Stomach (tissue), 9 donors: ENCODE data around the gene GAREM2. TPM values are rescaled to one million over a fixed set of nuclear protein-coding genes. Genes with fewer than 3 reads are reported as not detected.

ENCODE experiments used
- DNase-seq, 2 donors: peaks; one replicate each; pipeline versions ENCODE4 v3.0.0 to v3.0.0-alpha.2; 2013 to 2019
- H3K27ac ChIP-seq, 5 donors: fragments of 200-600 bp in 4 of 5; sonication (generic) in 4 of 5; one replicate each; pipeline ENCODE4 v1.5.1; 2013 to 2019; ENCODE audit warnings: mild to moderate bottlenecking in 1 of 5, moderate library complexity in 1 of 5
- H3K27me3 ChIP-seq, 3 donors: fragments of 200-600 bp; sonication (generic); one replicate each; pipeline ENCODE4 v1.5.1; 2017 to 2019; ENCODE audit warnings: mixed run types in 1 of 3
- H3K36me3 ChIP-seq, 4 donors: fragments of 200-600 bp; sonication (generic); 1 replicate in 3 of 4; 2 replicates in 1 of 4; pipeline ENCODE4 v1.5.1; 2016 to 2019
- H3K4me1 ChIP-seq, 4 donors: fragments of 200-600 bp; sonication (generic); one replicate each; pipeline ENCODE4 v1.5.1; 2016 to 2019
- H3K4me3 ChIP-seq, 4 donors: fragments of 200-600 bp; sonication (generic) in 3 of 4; one replicate each; pipeline ENCODE4 v1.5.1; 2016 to 2019; ENCODE audit warnings: mild to moderate bottlenecking in 1 of 4
- H3K9me3 ChIP-seq, 4 donors: fragments of 200-600 bp; sonication (generic); one replicate each; pipeline ENCODE4 v1.5.1; 2016 to 2019
- CTCF ChIP-seq, 7 experiments: fragments of 450-650 bp in 4 of 7; fragments of 200-600 bp in 3 of 7; sonication (generic) in 3 of 7; IDR thresholded peaks; one replicate each; pipeline ENCODE4 v1.5.1; 2016 to 2019; ENCODE audit warnings: antibody characterized with exemption in 7 of 7, control low read depth in 2 of 7, mild to moderate bottlenecking in 1 of 7
- EP300 ChIP-seq: sonication (generic); formaldehyde crosslinking; IDR thresholded peaks from one replicate; pipeline ENCODE4 v1.6.1; 2017; ENCODE audit warnings: antibody characterized with exemption
- POLR2A ChIP-seq, 4 donors: fragments of 450-650 bp; IDR thresholded peaks; one replicate each; pipeline ENCODE4 v1.6.1; 2016; ENCODE audit warnings: antibody characterized with exemption in 4 of 4, control low read depth in 2 of 4, mild to moderate bottlenecking in 1 of 4, moderate library complexity in 1 of 4
- POLR2AphosphoS5 ChIP-seq, 3 donors: sonication (generic); formaldehyde crosslinking; IDR thresholded peaks; one replicate each; pipeline ENCODE4 v1.6.1; 2016; ENCODE audit warnings: antibody characterized with exemption in 3 of 3
- WGBS, 5 donors: extraction: QIAGEN DNeasy Blood & Tissue Kit in 3 of 5; methylation state at CpG; one replicate each; pipeline versions ENCODE4 v1.1.5 to v1.1.7; 2013 to 2018; 5-methylcytosine and 5-hydroxymethylcytosine counted together
- intact Hi-C: fragments of 100-400 bp; cut with DNase I; formaldehyde crosslinking; loops from one replicate; pipeline ENCODE4 v1.15.1; 2023; ENCODE audit warnings: low total_unique reads
- polyA plus RNA-seq, 3 donors: library from polyadenylated mRNA; stranded (reverse); fragments of 200-250 nt; gene quantifications; one replicate each; pipeline ENCODE4 v1.2.3, GENCODE V29; 2013
- total RNA-seq, 5 donors: library from RNA; depleted of rRNA; stranded (reverse); fragments of >200 nt; gene quantifications; one replicate each; pipeline versions ENCODE4 v1.1.0 to v1.2.3, GENCODE V29; 2014 to 2016
- donor health status: healthy with polysubstance abuse.
- donor health status: Bipolar disorder and iron deficiency.
- donor health status: healthy.

GAREM2 gene
- total and polyA plus RNA-seq, 8 donors = under 0.01 to 2.3 (median 1.2) TPM; not detected in 2

- peaks cover 0 to 6% (median 0%) of the 10 kb centered on the region in 3 donors for H3K27me3 ChIP-seq
- 82 to 92% (median 84%) methylated on average over 4 of the region's 4 CpGs for WGBS, 5 donors
- no peak overlapping the region for H3K4me3 ChIP-seq
- DNase-seq = no peak
- peaks cover 30 to 52% (median 45%) of the 10 kb centered on the region in 4 donors for H3K36me3 ChIP-seq
- H3K27ac ChIP-seq = no peak overlapping the region
- TF ChIP-seq POLR2A (IDR thresholded peaks at IDR 0.05) = no peak
- no peak for TF ChIP-seq EP300
- no peak for TF ChIP-seq CTCF (IDR thresholded peaks at IDR 0.05)
- peaks cover 0 to 21% (median 13%) of the 10 kb centered on the region in 4 donors for H3K4me1 ChIP-seq
- intact Hi-C loops = no loop called here
- H3K9me3 ChIP-seq = no peaks in the 10 kb centered on the region
Measured at GRCh38 chr2:26189123-26189522, 16.2 kb downstream of the GAREM2 start.

GRCh38 chr2:26189751-26190150 lies 16.9 kb downstream of the GAREM2 start:
- no peak overlapping the region for H3K27ac ChIP-seq
- H3K27me3 ChIP-seq = peaks cover 0 to 6% (median 0%) of the 10 kb centered on the region in 3 donors
- DNase-seq = no peak
- 76 to 94% (median 93%) methylated on average over 4 of the region's 4 CpGs for WGBS, 5 donors
- no peak overlapping the region for H3K4me3 ChIP-seq
- H3K4me1 ChIP-seq = peaks cover 0 to 15% (median 9%) of the 10 kb centered on the region in 4 donors
- intact Hi-C loops = no loop called here
- no peak for TF ChIP-seq POLR2AphosphoS5 (IDR thresholded peaks at IDR 0.05)
- no peak for TF ChIP-seq POLR2A (IDR thresholded peaks at IDR 0.05)
- no peak for TF ChIP-seq CTCF (IDR thresholded peaks at IDR 0.05)
- TF ChIP-seq EP300 = no peak
- H3K36me3 ChIP-seq = peaks cover 37 to 58% (median 52%) of the 10 kb centered on the region in 4 donors
- H3K9me3 ChIP-seq = no peaks in the 10 kb centered on the region

GRCh38 chr2:26190369-26190768 lies 17.5 kb downstream of the GAREM2 start:
- H3K27me3 ChIP-seq = peaks cover 0 to 2% (median 0%) of the 10 kb centered on the region in 3 donors
- intact Hi-C loops = no loop called here
- H3K4me1 ChIP-seq = peaks cover 0 to 11% (median 5%) of the 10 kb centered on the region in 4 donors
- H3K36me3 ChIP-seq = peaks cover 43 to 64% (median 58%) of the 10 kb centered on the region in 4 donors
- no peak for TF ChIP-seq POLR2AphosphoS5 (IDR thresholded peaks at IDR 0.05)
- no peak for TF ChIP-seq CTCF (IDR thresholded peaks at IDR 0.05)
- TF ChIP-seq POLR2A (IDR thresholded peaks at IDR 0.05) = no peak
- TF ChIP-seq EP300 = no peak
- 81 to 89% (median 88%) methylated on average over 7 of the region's 7 CpGs for WGBS, 5 donors
- no peak for DNase-seq
- H3K27ac ChIP-seq = no peak overlapping the region
- no peaks in the 10 kb centered on the region for H3K9me3 ChIP-seq
- no peak overlapping the region for H3K4me3 ChIP-seq

- no peak overlapping the region for H3K27ac ChIP-seq
- intact Hi-C loops = no loop called here
- 83 to 87% (median 86%) methylated on average over 20 of the region's 20 CpGs for WGBS, 5 donors
- H3K27me3 ChIP-seq = no peaks in the 10 kb centered on the region
- peaks cover 48 to 76% (median 70%) of the 10 kb centered on the region in 4 donors for H3K36me3 ChIP-seq
- no peak overlapping the region for H3K4me3 ChIP-seq
- no peaks in the 10 kb centered on the region for H3K4me1 ChIP-seq
- TF ChIP-seq CTCF (IDR thresholded peaks at IDR 0.05) (no peak), EP300 (no peak), POLR2A (IDR thresholded peaks at IDR 0.05) (no peak), POLR2AphosphoS5 (IDR thresholded peaks at IDR 0.05) (no peak)
- no peak for DNase-seq
- no peaks in the 10 kb centered on the region for H3K9me3 ChIP-seq
Measured at GRCh38 chr2:26191316-26192159, 18.6 kb downstream of the GAREM2 start.
